Measurements from ENCODE around the gene TSSC4. TPM values are rescaled to one million over a fixed set of nuclear protein-coding genes. Genes with fewer than 3 reads are reported as not detected.
A peak's percentile ranks its signal among the peaks of the same experiment; 100 is the strongest.

TSSC4 gene
- total and polyA plus RNA-seq, 2 of the 13 experiments (the other 11 are each of a cell fraction or from before 2014, with no cell fraction given), result 16.2 to 58.6 TPM

GRCh38 chr11:2409611-2410468 lies 9.3 kb downstream of the TSSC4 start (continued):
- no peak for TF ChIP-seq AFF4 (CRISPR knock-in tag; IDR thresholded peaks at IDR 0.05)
- TF ChIP-seq MED1 (CRISPR knock-in tag; IDR thresholded peaks at IDR 0.05), result peak; percentile 93
- no peak for TF ChIP-seq RAD21 (CRISPR knock-in tag; IDR thresholded peaks at IDR 0.05)
- TF ChIP-seq, protein P1, sequence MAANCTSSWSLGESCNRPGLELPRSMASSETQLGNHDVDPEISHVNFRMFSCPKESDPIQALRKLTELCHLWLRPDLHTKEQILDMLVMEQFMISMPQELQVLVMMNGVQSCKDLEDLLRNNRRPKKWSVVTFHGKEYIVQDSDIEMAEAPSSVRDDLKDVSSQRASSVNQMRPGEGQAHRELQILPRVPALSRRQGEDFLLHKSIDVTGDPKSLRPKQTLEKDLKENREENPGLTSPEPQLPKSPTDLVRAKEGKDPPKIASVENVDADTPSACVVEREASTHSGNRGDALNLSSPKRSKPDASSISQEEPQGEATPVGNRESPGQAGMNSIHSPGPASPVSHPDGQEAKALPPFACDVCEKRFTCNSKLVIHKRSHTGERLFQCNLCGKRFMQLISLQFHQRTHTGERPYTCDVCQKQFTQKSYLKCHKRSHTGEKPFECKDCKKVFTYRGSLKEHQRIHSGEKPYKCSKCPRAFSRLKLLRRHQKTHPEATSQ (CRISPR knock-in tag; IDR thresholded peaks at IDR 0.05; ENCODE audit: borderline replicate concordance), result no peak
- no peak for TF ChIP-seq CHCHD3 (CRISPR knock-in tag; IDR thresholded peaks at IDR 0.05)
- TF ChIP-seq, protein P2, sequence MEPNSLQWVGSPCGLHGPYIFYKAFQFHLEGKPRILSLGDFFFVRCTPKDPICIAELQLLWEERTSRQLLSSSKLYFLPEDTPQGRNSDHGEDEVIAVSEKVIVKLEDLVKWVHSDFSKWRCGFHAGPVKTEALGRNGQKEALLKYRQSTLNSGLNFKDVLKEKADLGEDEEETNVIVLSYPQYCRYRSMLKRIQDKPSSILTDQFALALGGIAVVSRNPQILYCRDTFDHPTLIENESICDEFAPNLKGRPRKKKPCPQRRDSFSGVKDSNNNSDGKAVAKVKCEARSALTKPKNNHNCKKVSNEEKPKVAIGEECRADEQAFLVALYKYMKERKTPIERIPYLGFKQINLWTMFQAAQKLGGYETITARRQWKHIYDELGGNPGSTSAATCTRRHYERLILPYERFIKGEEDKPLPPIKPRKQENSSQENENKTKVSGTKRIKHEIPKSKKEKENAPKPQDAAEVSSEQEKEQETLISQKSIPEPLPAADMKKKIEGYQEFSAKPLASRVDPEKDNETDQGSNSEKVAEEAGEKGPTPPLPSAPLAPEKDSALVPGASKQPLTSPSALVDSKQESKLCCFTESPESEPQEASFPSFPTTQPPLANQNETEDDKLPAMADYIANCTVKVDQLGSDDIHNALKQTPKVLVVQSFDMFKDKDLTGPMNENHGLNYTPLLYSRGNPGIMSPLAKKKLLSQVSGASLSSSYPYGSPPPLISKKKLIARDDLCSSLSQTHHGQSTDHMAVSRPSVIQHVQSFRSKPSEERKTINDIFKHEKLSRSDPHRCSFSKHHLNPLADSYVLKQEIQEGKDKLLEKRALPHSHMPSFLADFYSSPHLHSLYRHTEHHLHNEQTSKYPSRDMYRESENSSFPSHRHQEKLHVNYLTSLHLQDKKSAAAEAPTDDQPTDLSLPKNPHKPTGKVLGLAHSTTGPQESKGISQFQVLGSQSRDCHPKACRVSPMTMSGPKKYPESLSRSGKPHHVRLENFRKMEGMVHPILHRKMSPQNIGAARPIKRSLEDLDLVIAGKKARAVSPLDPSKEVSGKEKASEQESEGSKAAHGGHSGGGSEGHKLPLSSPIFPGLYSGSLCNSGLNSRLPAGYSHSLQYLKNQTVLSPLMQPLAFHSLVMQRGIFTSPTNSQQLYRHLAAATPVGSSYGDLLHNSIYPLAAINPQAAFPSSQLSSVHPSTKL (CRISPR knock-in tag; IDR thresholded peaks at IDR 0.05), result peak; percentile 83
- TF ChIP-seq ZNF704 (CRISPR knock-in tag; IDR thresholded peaks at IDR 0.05; ENCODE audit: borderline replicate concordance), result no peak
- TF ChIP-seq RXRA (CRISPR knock-in tag; IDR thresholded peaks at IDR 0.05), result peak; percentile 84
- TF ChIP-seq ARNTL (CRISPR knock-in tag; IDR thresholded peaks at IDR 0.05), result peak; percentile 83; the same call in 1 of the 2 replicates
- TF ChIP-seq ZNF549 (CRISPR knock-in tag; IDR thresholded peaks at IDR 0.05), result no peak
- TF ChIP-seq SMAD1 (CRISPR knock-in tag; IDR thresholded peaks at IDR 0.05; ENCODE audit: borderline replicate concordance, low read depth), result no peak
- TF ChIP-seq SRY (CRISPR knock-in tag; IDR thresholded peaks at IDR 0.05), result no peak
- no peak for TF ChIP-seq HOXA9 (CRISPR knock-in tag; IDR thresholded peaks at IDR 0.05; ENCODE audit: borderline replicate concordance)

All from HepG2 (cell line).